ENCODE results near the gene NDUFS6.

NDUFS6 gene

DNA sequence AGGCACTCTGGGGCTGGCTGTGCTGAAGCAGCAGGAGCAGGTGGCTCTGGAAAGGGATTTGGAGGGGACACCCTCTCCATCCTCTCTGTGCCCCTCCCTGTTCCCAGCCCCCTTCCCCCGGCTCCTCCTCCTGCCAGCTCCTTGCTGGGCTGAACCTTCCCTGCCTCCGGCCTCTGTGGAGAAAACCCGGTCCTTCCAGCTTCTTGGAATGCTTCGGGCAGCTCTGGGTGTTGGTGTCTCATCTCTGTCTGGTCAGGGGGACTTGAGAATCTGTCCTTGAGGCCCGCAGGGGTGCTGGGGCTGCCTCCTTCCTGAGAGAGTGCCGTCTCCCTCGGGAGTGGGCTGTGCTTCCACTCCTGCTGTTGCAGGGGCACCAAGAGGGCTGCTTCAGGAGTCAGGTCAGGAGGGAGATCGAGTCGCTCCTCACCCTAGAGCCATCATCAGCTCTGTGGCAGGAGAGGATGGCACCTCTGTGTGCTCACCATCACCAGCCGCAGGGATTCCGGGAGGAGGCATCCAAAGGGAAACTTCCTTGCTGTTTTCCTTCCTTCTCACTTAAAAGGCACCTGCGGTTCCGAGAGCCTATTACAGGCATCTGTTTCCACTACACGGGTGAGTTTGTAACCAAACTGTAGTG, 30.6 kb downstream of the NDUFS6 start:
- DNase-seq (ENCODE audit: insufficient read length, low spot score): no peak
- TF ChIP-seq, protein P1, sequence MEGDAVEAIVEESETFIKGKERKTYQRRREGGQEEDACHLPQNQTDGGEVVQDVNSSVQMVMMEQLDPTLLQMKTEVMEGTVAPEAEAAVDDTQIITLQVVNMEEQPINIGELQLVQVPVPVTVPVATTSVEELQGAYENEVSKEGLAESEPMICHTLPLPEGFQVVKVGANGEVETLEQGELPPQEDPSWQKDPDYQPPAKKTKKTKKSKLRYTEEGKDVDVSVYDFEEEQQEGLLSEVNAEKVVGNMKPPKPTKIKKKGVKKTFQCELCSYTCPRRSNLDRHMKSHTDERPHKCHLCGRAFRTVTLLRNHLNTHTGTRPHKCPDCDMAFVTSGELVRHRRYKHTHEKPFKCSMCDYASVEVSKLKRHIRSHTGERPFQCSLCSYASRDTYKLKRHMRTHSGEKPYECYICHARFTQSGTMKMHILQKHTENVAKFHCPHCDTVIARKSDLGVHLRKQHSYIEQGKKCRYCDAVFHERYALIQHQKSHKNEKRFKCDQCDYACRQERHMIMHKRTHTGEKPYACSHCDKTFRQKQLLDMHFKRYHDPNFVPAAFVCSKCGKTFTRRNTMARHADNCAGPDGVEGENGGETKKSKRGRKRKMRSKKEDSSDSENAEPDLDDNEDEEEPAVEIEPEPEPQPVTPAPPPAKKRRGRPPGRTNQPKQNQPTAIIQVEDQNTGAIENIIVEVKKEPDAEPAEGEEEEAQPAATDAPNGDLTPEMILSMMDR (IDR thresholded peaks at IDR 0.05; ENCODE audit: insufficient read depth, missing control alignments): no peak
- no peak for FAIRE-seq

- TF ChIP-seq, protein P1 (IDR thresholded peaks at IDR 0.05; ENCODE audit: insufficient read depth, missing control alignments): no peak
- DNase-seq (ENCODE audit: insufficient read length, low spot score) (no peak), FAIRE-seq (no peak)
Measured at GRCh38 chr5:1832511-1833250, 31.5 kb downstream of the NDUFS6 start.

- FAIRE-seq (no peak), DNase-seq (ENCODE audit: insufficient read length, low spot score) (no peak)
- TF ChIP-seq, protein P1 (IDR thresholded peaks at IDR 0.05; ENCODE audit: insufficient read depth, missing control alignments): no peak
Measured at GRCh38 chr5:1833264-1834021, 32.2 kb downstream of the NDUFS6 start.

GRCh38 chr5:1834022-1834551, 32.9 kb downstream of the NDUFS6 start:
- TF ChIP-seq, protein P1 (IDR thresholded peaks at IDR 0.05; ENCODE audit: insufficient read depth, missing control alignments): no peak
- FAIRE-seq: no peak
- no peak for DNase-seq (ENCODE audit: insufficient read length, low spot score)

- no peak for DNase-seq (ENCODE audit: insufficient read length, low spot score)
- no peak for FAIRE-seq
Measured at GRCh38 chr5:1834721-1835429, 33.7 kb downstream of the NDUFS6 start.

GRCh38 chr5:1835431-1835830, 34.2 kb downstream of the NDUFS6 start:
- DNase-seq (ENCODE audit: insufficient read length, low spot score): no peak
- TF ChIP-seq, protein P1 (IDR thresholded peaks at IDR 0.05; ENCODE audit: insufficient read depth, missing control alignments): no peak
- FAIRE-seq: no peak

More at GRCh38 chr5:1834721-1835429, 33.7 kb downstream of the NDUFS6 start:
- TF ChIP-seq, protein P1 (IDR thresholded peaks at IDR 0.05; ENCODE audit: insufficient read depth, missing control alignments): no peak

All from D721Med (cell line).